ENCODE data around the gene OPHN1. TPM values are rescaled to one million over a fixed set of nuclear protein-coding genes. Genes with fewer than 3 reads are reported as not detected.
"Not testable (repeated sequence)": the region's sequence is repeated elsewhere in the genome, so short reads cannot be mapped to it uniquely, and the experiment has no call there.

Gene OPHN1
- total RNA-seq, 2 experiments from 2014 or later = 0.02 TPM

GRCh38 chrX:68424719-68425118 lies 8.6 kb downstream of the OPHN1 start:
- ChIA-PET POLR2A (no interaction called here), CTCF (no interaction called here)

GRCh38 chrX:68422478-68422877 lies 10.8 kb downstream of the OPHN1 start:
- ChIA-PET CTCF (no interaction called here), POLR2A (no interaction called here)

- CTCF ChIA-PET = no interaction called here
- POLR2A ChIA-PET = no interaction called here
These were observed 11.7 kb downstream of the OPHN1 start for GRCh38 chrX:68421636-68422035.

GRCh38 chrX:68420559-68420958 lies 12.7 kb downstream of the OPHN1 start:
- ChIA-PET POLR2A (no interaction called here), CTCF (no interaction called here)

- CTCF ChIA-PET = no interaction called here
- POLR2A ChIA-PET = no interaction called here
These were observed 13.3 kb downstream of the OPHN1 start for GRCh38 chrX:68419975-68420374.

- POLR2A ChIA-PET = no interaction called here
- CTCF ChIA-PET = no interaction called here
These were observed 15.6 kb downstream of the OPHN1 start for GRCh38 chrX:68417651-68418050.

- ChIA-PET CTCF (no interaction called here), POLR2A (no interaction called here)
These were observed 16.7 kb downstream of the OPHN1 start for GRCh38 chrX:68416592-68416991.

- CTCF ChIA-PET = no interaction called here
- POLR2A ChIA-PET = no interaction called here
These were observed 18.0 kb downstream of the OPHN1 start for GRCh38 chrX:68415316-68415715.

GRCh38 chrX:68413254-68413653 lies 20.0 kb downstream of the OPHN1 start:
- POLR2A ChIA-PET = no interaction called here
- CTCF ChIA-PET = no interaction called here

GRCh38 chrX:68411729-68412128 lies 21.6 kb downstream of the OPHN1 start:
- POLR2A ChIA-PET = no interaction called here

GRCh38 chrX:68409194-68409593 lies 24.1 kb downstream of the OPHN1 start:
- ChIA-PET CTCF (no interaction called here), POLR2A (no interaction called here)

More at GRCh38 chrX:68411729-68412128, 21.6 kb downstream of the OPHN1 start:
- CTCF ChIA-PET = no interaction called here

- ChIA-PET CTCF (no interaction called here), POLR2A (no interaction called here)
These were observed 29.8 kb downstream of the OPHN1 start for GRCh38 chrX:68403522-68403921.

- CTCF ChIA-PET = no interaction called here
- POLR2A ChIA-PET = no interaction called here
These were observed 30.3 kb downstream of the OPHN1 start for GRCh38 chrX:68403038-68403437.

- ChIA-PET POLR2A (no interaction called here), CTCF (no interaction called here)
These were observed 31.2 kb downstream of the OPHN1 start for GRCh38 chrX:68402094-68402493.

GRCh38 chrX:68398291-68398690 lies 35.0 kb downstream of the OPHN1 start:
- CTCF ChIA-PET = no interaction called here

GRCh38 chrX:68396953-68397352 lies 36.3 kb downstream of the OPHN1 start:
- ChIA-PET POLR2A (no interaction called here), CTCF (no interaction called here)

More at GRCh38 chrX:68398291-68398690, 35.0 kb downstream of the OPHN1 start:
- POLR2A ChIA-PET = no interaction called here

GRCh38 chrX:68389419-68389960 lies 43.8 kb downstream of the OPHN1 start:
- POLR2A ChIA-PET = interaction anchor here (0.7 kb wide), 1 partner anchor 1148 kb away, joined by 4 read pairs; no protein-coding TSS in a partner anchor
- CTCF ChIA-PET = not testable (repeated sequence)

GRCh38 chrX:68387776-68388175 lies 45.5 kb downstream of the OPHN1 start:
- ChIA-PET CTCF (no interaction called here), POLR2A (no interaction called here)

GRCh38 chrX:68383540-68383939 lies 49.8 kb downstream of the OPHN1 start:
- ChIA-PET CTCF (no interaction called here), POLR2A (no interaction called here)

- POLR2A ChIA-PET, CTCF ChIA-PET: not testable (repeated sequence)
These were observed 55.7 kb downstream of the OPHN1 start for GRCh38 chrX:68377579-68377978.

GRCh38 chrX:68376373-68376772 lies 56.9 kb downstream of the OPHN1 start:
- CTCF ChIA-PET = no interaction called here

GRCh38 chrX:68375803-68376202 lies 57.5 kb downstream of the OPHN1 start:
- ChIA-PET POLR2A (no interaction called here), CTCF (no interaction called here)

More at GRCh38 chrX:68376373-68376772, 56.9 kb downstream of the OPHN1 start:
- POLR2A ChIA-PET = no interaction called here

GRCh38 chrX:68372665-68373064 lies 60.6 kb downstream of the OPHN1 start:
- ChIA-PET POLR2A (no interaction called here), CTCF (no interaction called here)
